Mammary epithelial cell (primary cell): ENCODE data around the gene AGTPBP1.

Source experiments
- EZH2 ChIP-seq: IDR thresholded peaks from 2 replicates; pipeline ENCODE4 v1.6.1; 2012; ENCODE audit warnings: low read length, inconsistent platforms, borderline replicate concordance
- TF ChIP-seq, protein P1 (sequence below), 2 donors: IDR thresholded peaks in 1 of 2; conservative IDR thresholded peaks in 1 of 2; 2 replicates each; pipeline ENCODE4 v1.5.1; 2011 to 2012; ENCODE audit warnings: inconsistent platforms in 2 of 2, low read length in 2 of 2, mild to moderate bottlenecking in 2 of 2, control low read depth in 1 of 2, low read depth in 1 of 2; ENCODE audit not compliant: insufficient read depth in 1 of 2; ENCODE audit errors: extremely low read depth in 1 of 2

DNA sequence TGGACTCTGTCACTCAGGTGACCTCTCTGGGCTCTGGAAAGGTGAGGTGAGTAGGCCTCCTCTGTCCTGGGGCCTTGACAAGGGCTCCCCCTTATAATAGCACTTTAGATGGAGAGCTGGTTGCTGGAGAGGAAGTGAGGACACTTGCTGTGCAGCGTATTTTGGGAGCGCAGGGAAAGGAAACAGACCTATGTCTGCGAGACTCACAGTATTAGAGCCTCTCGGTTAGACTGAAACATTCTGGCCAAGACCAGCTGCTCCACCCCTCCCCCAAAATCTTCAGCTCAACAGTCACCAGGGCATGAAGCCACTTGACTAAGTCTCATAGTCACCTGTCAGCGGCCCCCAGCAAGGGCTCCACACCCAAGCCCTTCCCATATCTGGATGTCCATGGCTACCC, 213.6 kb downstream of the AGTPBP1 start:
- TF ChIP-seq, protein P1, sequence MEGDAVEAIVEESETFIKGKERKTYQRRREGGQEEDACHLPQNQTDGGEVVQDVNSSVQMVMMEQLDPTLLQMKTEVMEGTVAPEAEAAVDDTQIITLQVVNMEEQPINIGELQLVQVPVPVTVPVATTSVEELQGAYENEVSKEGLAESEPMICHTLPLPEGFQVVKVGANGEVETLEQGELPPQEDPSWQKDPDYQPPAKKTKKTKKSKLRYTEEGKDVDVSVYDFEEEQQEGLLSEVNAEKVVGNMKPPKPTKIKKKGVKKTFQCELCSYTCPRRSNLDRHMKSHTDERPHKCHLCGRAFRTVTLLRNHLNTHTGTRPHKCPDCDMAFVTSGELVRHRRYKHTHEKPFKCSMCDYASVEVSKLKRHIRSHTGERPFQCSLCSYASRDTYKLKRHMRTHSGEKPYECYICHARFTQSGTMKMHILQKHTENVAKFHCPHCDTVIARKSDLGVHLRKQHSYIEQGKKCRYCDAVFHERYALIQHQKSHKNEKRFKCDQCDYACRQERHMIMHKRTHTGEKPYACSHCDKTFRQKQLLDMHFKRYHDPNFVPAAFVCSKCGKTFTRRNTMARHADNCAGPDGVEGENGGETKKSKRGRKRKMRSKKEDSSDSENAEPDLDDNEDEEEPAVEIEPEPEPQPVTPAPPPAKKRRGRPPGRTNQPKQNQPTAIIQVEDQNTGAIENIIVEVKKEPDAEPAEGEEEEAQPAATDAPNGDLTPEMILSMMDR (conservative IDR thresholded peaks at IDR 0.05 in 1 of 2, IDR thresholded peaks at IDR 0.05 in 1 of 2; ENCODE audit: extremely low read depth in 1 of 2, insufficient read depth in 1 of 2, low read depth in 1 of 2, low read length in 2 of 2), result no peak
- TF ChIP-seq EZH2, result no peak
